Esophagus muscularis mucosa (tissue), 4 donors: ENCODE measurements around the gene BLOC1S4.

ENCODE experiments used
- EP300 ChIP-seq: sonication (generic); formaldehyde crosslinking; IDR thresholded peaks from one replicate; pipeline ENCODE4 v1.6.1; 2017; ENCODE audit warnings: antibody characterized with exemption
- POLR2A ChIP-seq: fragments of 450-650 bp; IDR thresholded peaks from one replicate; pipeline ENCODE4 v1.6.1; 2017; ENCODE audit warnings: antibody characterized with exemption, moderate library complexity, mild to moderate bottlenecking, low read depth
- TF ChIP-seq, protein P1 (sequence below), 3 experiments: fragments of 200-600 bp in 2 of 3; fragments of 450-650 bp in 1 of 3; sonication (generic) in 2 of 3; IDR thresholded peaks; one replicate each; pipeline ENCODE4 v1.5.1; 2017 to 2019; ENCODE audit warnings: antibody characterized with exemption in 3 of 3, mild to moderate bottlenecking in 2 of 3, moderate library complexity in 1 of 3

DNA sequence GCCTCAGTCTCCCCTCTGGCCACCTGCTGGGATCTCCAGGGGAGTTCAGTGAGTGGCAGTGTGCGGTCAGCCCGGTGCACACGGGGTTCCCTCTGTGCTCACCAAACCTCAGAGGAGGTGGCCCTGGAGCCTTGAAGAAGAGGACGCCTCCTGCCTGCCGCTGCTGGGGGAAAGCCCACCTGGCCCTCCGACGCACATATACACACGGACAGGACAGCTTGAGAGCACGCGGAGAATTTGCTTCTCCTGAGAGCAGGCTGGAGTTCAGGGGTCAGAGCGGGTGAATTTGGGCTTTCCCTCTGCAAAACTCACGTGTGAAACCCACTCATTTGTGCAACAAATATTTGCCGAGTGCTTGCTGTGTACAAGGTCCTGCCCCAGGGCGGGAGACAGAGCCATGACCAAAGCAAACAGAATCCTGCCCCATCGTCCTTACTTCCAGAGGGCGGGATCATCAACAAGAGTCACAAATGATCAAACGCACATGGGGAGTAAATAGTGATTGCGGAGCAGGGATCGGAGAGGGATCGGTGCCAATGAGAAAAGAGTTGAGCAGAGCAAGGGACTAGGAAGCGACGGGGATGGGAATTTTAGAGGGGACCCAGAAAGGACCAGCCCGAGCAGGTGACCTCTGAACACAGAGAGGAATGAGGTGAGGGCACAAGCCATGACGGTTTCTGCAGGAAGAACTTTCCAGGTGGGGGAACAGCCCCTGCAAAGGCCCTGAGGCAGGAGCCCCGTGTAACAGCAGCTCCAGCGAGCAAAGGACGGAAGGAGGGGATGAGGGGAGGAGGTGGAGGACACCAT is 17.6 kb downstream of the BLOC1S4 start:
- TF ChIP-seq, protein P1, sequence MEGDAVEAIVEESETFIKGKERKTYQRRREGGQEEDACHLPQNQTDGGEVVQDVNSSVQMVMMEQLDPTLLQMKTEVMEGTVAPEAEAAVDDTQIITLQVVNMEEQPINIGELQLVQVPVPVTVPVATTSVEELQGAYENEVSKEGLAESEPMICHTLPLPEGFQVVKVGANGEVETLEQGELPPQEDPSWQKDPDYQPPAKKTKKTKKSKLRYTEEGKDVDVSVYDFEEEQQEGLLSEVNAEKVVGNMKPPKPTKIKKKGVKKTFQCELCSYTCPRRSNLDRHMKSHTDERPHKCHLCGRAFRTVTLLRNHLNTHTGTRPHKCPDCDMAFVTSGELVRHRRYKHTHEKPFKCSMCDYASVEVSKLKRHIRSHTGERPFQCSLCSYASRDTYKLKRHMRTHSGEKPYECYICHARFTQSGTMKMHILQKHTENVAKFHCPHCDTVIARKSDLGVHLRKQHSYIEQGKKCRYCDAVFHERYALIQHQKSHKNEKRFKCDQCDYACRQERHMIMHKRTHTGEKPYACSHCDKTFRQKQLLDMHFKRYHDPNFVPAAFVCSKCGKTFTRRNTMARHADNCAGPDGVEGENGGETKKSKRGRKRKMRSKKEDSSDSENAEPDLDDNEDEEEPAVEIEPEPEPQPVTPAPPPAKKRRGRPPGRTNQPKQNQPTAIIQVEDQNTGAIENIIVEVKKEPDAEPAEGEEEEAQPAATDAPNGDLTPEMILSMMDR (IDR thresholded peaks at IDR 0.05) = no peak
- TF ChIP-seq EP300 (no peak), POLR2A (no peak)
